Right ventricle myocardium inferior (tissue), 1 donor: Measurements from ENCODE around the gene CNTNAP3. TPM values are rescaled to one million over a fixed set of nuclear protein-coding genes. Genes with fewer than 3 reads are reported as not detected.
"Not testable (repeated sequence)": the region's sequence is repeated elsewhere in the genome, so short reads cannot be mapped to it uniquely, and the experiment has no call there.

Experiments used
- ATAC-seq: fragments of 200-7000 bp; cut with Tn5 transposase; one replicate; pipeline ENCODE4 v1.9.1; 2020; ENCODE audit warnings: mild to moderate bottlenecking, moderate library complexity
- DNase-seq: peaks from one replicate; pipeline ENCODE4 v3.0.0; 2021; ENCODE audit errors: missing footprints
- intact Hi-C: fragments of 100-400 bp; cut with DNase I; formaldehyde crosslinking; loops from one replicate; pipeline ENCODE4 v1.11.0; 2022
- total RNA-seq: library from RNA; stranded (reverse); fragmentation: NEBNext Ultra II Directional; extraction: Animal tissue kit (Norgen Biotek cat#: 25700); gene quantifications from one replicate; pipeline ENCODE4 v1.2.1, GENCODE V29; 2021
- donor health status: DM: no; HTN: yes; CAD: no; lungs with severe emphysema.

The CNTNAP3 gene
- total RNA-seq, 1 donor from 2014 or later = 7.4 TPM

DNA sequence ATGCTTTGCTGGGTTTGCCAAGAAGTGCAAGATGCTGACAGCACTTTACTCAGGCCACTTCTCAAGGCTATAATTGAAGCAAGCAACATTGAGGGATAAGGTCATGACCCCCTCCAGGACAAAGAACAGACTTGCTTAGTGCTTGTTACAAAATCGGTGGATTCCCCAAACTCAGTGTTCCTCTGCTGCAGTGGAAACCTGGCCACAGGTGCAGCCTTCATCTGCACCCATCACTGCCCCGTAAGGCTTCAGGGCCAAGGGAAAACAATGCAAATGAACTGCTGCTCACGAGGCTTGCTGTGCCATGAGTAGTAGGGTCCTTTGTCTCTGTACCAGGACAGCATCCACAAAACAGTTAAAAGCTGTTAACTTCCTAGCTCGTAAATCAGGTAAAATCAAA lies 205.4 kb downstream of the CNTNAP3 start:
- ATAC-seq, DNase-seq, intact Hi-C loops: not testable (repeated sequence)

DNA sequence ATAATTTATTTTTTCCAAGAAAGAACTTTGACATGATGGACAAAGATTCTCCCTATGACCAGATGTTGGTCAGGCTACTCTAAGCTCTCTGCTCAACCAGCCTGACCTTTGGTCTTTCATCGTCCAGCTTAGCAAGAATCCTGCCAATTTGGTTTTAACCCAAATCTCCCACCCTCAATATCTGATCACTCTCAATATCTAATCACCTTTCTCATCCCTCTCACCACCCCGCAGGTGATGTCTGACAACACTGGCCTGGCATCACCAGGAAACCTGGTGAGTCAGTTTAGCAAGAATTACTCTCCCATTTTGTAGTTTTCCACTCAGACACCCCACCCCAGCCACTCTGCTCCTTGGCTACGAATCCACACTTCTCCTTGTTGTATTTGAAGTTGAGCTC lies 207.9 kb downstream of the CNTNAP3 start:
- intact Hi-C loops, DNase-seq: not testable (repeated sequence)

DNA sequence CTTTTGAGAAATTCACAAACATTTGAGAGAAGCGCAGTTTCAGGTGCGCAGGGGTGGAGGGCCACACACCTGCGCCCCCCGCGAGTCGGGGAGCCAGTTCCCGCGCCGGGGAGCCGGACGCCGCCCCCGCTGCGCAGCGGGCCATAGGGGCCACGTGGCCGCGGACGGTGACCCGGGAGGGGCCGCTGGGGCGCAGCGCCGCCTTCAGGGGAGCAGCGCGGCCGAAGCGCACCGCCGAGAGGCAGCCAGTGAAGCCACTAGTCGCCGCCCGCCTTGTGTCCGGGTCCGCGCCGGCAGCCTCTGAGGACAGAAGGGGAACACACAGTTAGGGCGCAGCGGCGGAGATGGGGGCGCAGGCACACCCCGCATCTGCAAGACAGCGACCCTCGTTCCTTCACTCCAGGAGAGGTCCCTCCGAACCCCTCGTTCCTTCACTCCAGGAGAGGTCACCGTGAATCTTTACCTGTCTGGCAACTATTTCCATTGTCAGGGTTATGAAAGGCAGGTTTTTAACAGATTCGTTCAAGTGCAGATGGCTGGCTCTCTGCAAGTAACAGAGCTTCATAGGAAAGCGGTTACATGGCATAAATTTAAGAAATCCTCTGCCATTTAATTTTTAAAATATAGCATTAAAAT lies 209.2 kb downstream of the CNTNAP3 start:
- intact Hi-C loops = not testable (repeated sequence)
- DNase-seq (peak; percentile 70), ATAC-seq (peak; percentile 82)

More for the DNA sequence above, 207.9 kb downstream of the CNTNAP3 start:
- not testable (repeated sequence) for ATAC-seq

DNA sequence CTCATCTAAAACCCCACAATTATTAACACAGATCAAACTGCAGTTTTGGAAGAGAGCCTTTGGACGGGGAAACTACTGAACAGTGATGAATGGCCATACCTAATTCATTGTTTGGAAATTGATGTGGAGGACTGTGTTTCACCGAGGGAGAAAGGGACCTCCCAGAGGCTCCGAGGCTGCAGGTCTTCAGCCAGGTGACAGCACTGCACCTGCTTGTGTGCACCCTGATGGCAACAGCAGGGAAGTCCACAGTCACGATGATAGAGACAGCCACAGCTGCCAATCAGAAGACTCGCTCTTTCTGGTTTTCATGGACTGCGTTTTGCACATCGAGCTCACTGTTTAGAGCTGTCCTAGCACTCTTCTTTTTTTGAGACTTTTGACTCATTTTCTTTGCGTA lies 214.4 kb downstream of the CNTNAP3 start:
- ATAC-seq, intact Hi-C loops: not testable (repeated sequence)

DNA sequence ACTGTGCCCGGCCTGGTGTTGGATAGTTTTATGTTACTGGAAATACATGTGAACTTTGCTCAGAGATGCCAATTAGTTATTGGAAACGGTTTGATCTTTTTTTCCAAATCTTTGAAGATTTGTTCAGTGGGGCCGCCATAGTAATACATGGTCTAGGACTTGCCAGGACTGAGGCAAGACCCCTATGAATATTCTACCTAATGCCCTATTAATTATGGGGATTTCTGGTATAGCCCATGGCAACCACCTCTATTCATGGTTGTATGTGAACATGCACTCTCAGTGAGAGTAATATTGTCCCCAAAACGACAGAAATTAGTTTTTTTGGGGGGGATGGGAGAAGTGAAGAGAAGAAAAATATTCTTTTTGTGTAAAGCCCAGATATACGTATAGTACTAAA lies 220.3 kb downstream of the CNTNAP3 start:
- ATAC-seq, intact Hi-C loops, DNase-seq: not testable (repeated sequence)

More for the DNA sequence above, 214.4 kb downstream of the CNTNAP3 start:
- not testable (repeated sequence) for DNase-seq

DNA sequence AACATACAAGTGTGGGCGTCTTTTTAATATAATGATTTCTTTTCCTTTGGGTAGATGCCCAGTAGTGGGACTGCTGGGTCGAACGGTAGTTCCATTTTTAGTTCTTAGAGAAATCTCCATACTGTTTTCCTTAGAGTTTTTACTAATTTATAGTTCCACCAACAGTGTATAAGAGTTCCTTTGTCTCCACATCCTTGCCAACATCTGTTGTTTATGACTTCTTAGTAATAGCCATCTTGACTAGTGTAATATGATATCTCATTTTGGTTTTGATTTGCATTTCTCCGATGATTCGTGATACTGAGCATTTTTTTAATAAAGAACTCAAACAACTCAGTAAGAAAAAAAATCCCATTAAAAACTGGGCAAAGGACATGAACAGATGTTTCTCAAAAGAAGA lies 225.0 kb downstream of the CNTNAP3 start:
- DNase-seq, intact Hi-C loops, ATAC-seq: not testable (repeated sequence)

DNA sequence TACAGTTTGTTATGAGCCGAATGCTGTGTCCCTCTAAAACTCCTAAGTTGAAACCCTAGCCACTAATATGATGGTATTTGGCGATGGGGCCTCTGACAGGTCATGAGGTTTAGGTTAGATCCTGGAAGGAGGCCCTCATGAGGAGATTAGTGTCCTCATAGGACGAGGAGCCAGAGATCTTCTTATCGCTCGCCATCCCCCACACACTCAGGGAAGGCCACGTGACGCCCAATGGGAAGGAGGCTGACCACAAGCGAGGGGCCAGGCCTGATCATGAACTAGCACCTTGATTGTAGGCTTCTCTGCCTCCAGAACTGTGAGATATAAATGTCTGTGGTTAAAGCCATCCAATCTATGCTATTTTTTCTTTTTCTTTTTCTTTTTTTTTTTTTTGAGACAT lies 233.5 kb downstream of the CNTNAP3 start:
- intact Hi-C loops, DNase-seq: not testable (repeated sequence)
- peak; percentile 42 for ATAC-seq

DNA sequence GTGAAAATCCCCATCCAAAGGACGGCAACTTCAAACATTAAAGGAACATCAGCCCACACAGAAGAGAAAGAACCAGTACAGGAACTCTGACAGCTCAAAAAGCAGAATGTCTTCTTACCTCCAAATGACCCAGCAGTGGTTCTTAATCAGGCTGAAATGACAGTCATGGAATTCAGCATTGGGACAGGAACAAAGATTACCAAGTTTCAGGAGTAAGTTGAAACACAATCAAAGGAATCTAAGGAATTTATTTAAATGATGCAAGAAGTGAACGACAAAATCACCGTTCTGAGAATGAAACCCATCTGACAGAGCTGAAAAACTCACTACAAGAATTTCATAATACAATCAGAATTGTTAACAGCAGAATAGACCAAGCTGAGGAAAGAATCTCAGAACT lies 241.1 kb downstream of the CNTNAP3 start:
- intact Hi-C loops, ATAC-seq, DNase-seq: not testable (repeated sequence)

DNA sequence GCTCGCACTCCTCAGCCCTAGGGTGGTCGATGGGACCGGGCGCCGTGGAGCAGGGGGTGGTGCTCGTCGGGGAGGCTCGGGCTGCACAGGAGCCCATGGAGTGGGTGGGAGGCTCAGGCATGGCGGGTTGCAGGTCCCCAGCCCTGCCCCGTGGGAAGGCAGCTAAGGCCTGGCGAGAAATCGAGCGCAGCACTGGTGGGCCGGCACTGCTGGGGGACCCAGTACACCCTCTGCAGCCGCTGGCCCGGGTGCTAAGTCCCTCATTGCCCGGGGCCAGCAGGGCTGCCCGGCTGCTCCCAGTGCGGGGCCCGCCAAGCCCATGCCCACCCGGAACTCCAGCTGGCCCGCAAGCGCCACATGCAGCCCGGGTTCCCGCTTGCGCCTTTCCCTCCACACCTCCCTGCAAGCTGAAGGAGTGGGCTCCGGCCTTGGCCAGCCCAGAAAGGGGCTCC lies 245.6 kb downstream of the CNTNAP3 start:
- intact Hi-C loops, DNase-seq, ATAC-seq: not testable (repeated sequence)

DNA sequence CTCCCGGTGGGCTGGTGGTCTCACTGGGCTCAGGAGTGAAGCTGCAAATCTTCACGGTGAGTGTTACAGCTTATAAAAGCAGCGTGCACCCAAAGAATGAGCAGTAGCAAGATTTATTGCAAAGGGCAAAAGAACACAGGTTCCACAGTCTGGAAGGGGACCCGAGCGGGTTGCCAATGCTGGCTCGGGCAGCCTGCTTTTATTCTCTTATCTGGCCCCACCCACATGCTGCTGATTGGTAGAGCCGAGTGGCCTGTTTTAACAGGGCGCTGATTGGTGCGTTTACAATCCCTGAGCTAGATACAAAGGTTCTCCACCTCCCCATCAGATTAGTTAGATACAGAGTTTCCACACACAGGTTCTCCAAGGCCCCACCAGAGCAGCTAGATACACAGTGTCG lies 246.2 kb downstream of the CNTNAP3 start:
- intact Hi-C loops = not testable (repeated sequence)

DNA sequence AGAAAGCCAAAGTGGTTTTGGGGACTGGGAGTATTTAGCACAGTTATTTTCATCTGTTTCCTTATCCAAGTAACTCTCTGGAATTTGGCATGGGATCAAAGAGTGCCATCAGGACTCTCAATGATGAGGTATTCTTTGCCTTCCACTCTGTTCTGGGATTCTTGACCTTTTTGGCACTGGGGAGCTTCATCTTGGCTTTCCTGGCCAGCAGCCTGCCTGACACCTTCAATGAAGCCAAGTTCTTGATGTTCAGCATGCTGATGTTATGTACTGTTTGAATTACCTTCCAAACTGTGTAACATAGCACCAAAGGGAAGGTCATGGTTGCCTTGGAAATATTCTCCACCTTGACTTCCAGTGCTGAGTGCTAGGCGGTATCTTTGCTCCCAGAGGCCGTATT lies 248.8 kb downstream of the CNTNAP3 start:
- ATAC-seq = peak; percentile 50
- intact Hi-C loops, DNase-seq: not testable (repeated sequence)

More for the DNA sequence above, 246.2 kb downstream of the CNTNAP3 start:
- not testable (repeated sequence) for DNase-seq, ATAC-seq

DNA sequence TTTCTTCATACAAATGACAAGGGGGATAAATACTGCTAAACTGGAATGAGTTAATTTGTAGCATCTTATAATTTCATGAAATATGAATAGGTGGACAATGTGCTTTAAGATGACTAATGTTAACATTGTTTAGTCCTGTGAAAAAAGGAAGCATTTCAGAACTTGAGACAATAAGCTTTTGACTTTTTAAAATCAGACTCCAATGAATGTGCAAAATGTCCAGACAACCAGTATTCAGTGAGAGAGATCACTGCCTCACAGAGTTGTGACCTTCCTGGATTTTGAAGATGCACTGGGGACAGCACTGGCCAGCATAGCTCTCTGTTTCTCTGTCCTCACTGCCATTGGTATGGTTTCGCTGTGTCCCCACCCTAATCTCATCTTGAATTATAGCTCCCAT lies 249.7 kb downstream of the CNTNAP3 start:
- intact Hi-C loops, ATAC-seq: not testable (repeated sequence)

DNA sequence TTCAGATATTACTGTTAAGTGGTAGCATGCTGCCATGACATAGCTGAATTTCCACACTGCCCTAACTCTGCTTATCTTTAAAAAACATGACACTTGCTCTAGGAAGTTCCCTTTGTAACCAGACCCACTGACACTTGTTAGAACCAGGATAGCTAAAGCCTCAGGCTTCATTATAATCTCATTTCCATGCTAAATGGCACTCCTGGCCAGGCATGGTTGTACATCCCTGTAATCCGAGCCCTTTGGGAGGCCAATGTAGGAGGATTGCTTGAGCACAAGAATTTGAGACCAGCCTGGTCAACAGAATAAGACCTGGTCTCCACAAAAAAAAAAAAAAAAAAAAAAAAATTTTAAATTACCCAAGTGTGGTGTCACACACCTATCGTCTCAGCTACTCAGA lies 254.1 kb downstream of the CNTNAP3 start:
- intact Hi-C loops, DNase-seq, ATAC-seq: not testable (repeated sequence)

More for the DNA sequence above, 249.7 kb downstream of the CNTNAP3 start:
- DNase-seq = not testable (repeated sequence)

DNA sequence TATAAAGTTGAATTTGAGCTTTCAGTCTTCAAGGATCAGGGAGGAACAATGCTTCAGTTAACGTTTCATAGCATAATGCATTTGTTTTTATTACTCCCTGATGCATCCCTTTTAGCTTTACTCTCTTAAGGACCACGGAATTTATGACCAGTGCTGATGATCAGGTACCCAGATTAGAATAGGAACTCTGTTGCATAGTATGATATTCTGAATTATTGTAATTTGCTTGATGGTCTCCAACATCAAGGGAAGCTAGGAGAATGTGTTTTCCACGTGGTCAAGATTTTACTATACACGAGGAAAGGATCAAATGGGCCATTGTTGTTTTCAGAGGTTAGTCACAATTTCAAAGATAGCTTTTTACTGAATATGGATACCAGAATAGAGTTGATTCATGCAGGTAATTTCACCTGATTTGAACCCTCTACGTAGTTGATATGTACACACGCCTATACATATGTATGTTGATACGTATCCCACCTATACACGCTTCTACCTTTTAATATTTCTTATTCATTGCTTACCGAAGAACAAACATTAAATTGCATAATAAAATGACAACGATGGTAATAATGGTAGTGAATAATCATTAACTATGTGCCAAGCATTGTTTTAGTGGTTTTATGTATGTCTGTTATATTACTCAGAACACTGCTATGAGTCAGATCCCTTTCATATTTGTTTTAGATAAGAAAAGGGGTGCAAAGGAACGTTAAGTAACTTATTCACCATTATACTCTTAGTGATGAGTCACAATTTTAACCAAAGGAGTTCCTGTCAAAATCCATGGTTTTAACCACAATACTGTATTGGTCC lies 257.6 kb downstream of the CNTNAP3 start:
- ATAC-seq, intact Hi-C loops, DNase-seq: not testable (repeated sequence)

DNA sequence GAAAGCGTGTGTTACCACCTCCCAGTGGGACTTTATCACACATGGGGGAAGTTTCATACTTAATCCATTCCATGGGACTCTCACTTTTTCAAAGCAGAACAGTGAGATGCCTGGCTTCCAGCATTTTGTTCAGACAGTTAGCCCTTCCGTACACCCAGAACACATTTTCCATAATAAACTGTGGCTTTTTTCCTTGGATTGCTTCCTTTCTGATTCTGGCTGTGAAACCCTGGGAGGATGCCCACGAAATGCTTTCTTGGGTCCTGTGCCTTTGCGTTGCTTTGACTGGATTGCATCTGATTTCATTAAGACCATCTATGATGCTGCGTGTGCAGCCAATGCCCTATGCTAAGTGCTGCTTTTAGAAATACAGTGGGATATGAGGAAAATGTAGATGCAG lies 259.1 kb downstream of the CNTNAP3 start:
- peak; percentile 18 for ATAC-seq
- DNase-seq, intact Hi-C loops: not testable (repeated sequence)

DNA sequence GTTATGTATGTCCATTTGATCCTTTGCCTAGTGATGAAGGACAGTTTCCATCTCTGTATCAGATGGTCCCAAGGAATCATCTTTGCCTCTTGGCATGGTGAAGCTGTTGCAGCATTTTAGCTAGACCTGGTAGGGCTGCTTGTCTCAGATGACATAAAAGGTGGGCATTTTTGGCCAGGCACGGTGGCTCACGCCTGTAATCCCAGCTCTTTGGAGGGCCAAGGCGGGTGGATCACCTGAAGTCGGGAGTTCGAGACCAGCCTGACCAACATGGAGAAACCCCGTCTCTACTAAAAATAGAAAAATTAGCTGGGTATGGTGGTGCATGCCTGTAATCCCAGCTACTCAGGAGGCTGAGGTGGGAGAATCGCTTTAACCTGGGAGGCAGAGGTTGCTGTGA lies 259.8 kb downstream of the CNTNAP3 start:
- DNase-seq, intact Hi-C loops, ATAC-seq: not testable (repeated sequence)

DNA sequence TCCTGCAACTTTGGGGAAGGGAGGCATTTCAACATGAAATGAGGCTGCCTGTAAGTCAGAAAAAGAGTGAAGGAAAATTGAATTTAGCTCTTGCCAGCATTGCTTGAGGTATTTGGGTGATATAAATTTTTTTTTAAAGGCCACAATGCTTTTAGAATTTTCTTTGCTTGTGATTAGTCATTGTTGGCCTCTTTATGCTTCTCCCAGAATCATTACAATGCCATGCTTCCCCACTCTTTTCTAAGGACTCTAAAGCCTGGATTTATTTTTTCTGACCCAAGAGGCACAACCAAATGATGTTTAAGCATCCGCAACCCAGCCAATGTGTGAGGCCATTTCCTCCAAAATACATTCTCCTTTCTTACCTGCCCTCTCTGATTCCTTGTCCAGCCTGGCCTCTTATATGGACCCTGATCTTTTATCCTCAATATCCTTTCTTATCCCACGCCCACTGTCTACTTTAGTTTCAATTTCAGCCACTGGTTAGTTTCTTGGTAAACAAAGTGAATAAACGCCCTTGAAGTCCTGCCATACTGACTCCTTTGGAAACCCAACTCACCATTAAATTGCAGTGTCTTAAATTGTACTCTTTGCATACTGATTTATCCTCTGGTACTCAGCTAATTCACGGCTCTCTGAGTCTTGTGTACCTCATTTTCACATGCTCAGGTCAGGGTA lies 261.9 kb downstream of the CNTNAP3 start:
- intact Hi-C loops, DNase-seq, ATAC-seq: not testable (repeated sequence)
